Fibroblast of lung (primary cell): ENCODE measurements around the gene E2F1. TPM values are rescaled to one million over a fixed set of nuclear protein-coding genes. Genes with fewer than 3 reads are reported as not detected.

Experiments used
- DNase-seq, 2 donors: peaks; one replicate each; pipeline versions ENCODE4 v3.0.0 to v3.0.0-alpha.2; 2010; ENCODE audit warnings: low read depth in 2 of 2
- H2AFZ ChIP-seq: 2 replicates; pipeline ENCODE4 v1.5.1; 2012; ENCODE audit warnings: low read length, control low read depth, inconsistent platforms
- H3K27ac ChIP-seq: 2 replicates; pipeline ENCODE4 v1.5.1; 2011; ENCODE audit warnings: low read length, control low read depth; ENCODE audit not compliant: insufficient read depth
- H3K27me3 ChIP-seq: 2 replicates; pipeline ENCODE4 v1.5.1; 2011; ENCODE audit warnings: mild to moderate bottlenecking, low read length; ENCODE audit not compliant: control insufficient read depth, insufficient read depth
- H3K36me3 ChIP-seq: 2 replicates; pipeline ENCODE4 v1.5.1; 2011; ENCODE audit warnings: low read length; ENCODE audit not compliant: control insufficient read depth, insufficient read depth
- H3K4me1 ChIP-seq: 2 replicates; pipeline ENCODE4 v1.5.1; 2011; ENCODE audit warnings: low read length; ENCODE audit not compliant: control insufficient read depth, insufficient read depth; ENCODE audit errors: extremely low read depth
- H3K4me2 ChIP-seq: 2 replicates; pipeline ENCODE4 v1.5.1; 2011; ENCODE audit warnings: low read length, control low read depth; ENCODE audit not compliant: insufficient read depth; ENCODE audit errors: extremely low read depth
- H3K4me3 ChIP-seq, 4 experiments: fragments of 200-600 bp in 1 of 4; sonication (generic) in 1 of 4; replicated peaks in 1 of 4; 2 replicates each; pipeline ENCODE4 v1.5.1; 2011 to 2016; ENCODE audit warnings: low read length in 4 of 4, low read depth in 3 of 4, mild to moderate bottlenecking in 3 of 4, control low read depth in 2 of 4, inconsistent platforms in 1 of 4, mixed read lengths in 1 of 4; ENCODE audit not compliant: insufficient read depth in 1 of 4; ENCODE audit errors: control extremely low read depth in 1 of 4
- H3K79me2 ChIP-seq: 2 replicates; pipeline ENCODE4 v1.5.1; 2012; ENCODE audit warnings: mild to moderate bottlenecking, low read length, inconsistent platforms; ENCODE audit not compliant: control insufficient read depth, insufficient read depth
- H3K9ac ChIP-seq: 2 replicates; pipeline ENCODE4 v1.5.1; 2011; ENCODE audit warnings: mild to moderate bottlenecking, low read length, control low read depth; ENCODE audit not compliant: insufficient read depth
- H3K9me3 ChIP-seq: 2 replicates; pipeline ENCODE4 v1.5.1; 2012; ENCODE audit warnings: low read depth, low read length; ENCODE audit not compliant: control insufficient read depth, insufficient read depth
- H4K20me1 ChIP-seq: 2 replicates; pipeline ENCODE4 v1.5.1; 2011; ENCODE audit warnings: low read length; ENCODE audit not compliant: control insufficient read depth, insufficient read depth; ENCODE audit errors: extremely low read depth
- CTCF ChIP-seq, 2 donors: IDR thresholded peaks in 1 of 2; conservative IDR thresholded peaks in 1 of 2; 1 replicate in 1 of 2; 2 replicates in 1 of 2; pipeline ENCODE4 v1.5.1; 2011 to 2012; ENCODE audit warnings: low read length in 2 of 2, control low read depth in 1 of 2, inconsistent platforms in 1 of 2, low read depth in 1 of 2, mild to moderate bottlenecking in 1 of 2
- EZH2 ChIP-seq: IDR thresholded peaks from 2 replicates; pipeline ENCODE4 v1.5.1; 2012; ENCODE audit warnings: low read length, control low read depth, mild to moderate bottlenecking; ENCODE audit errors: missing control alignments
- polyA plus RNA-seq, 2 donors: library from polyadenylated mRNA; depleted of rRNA in 1 of 2; stranded (reverse) in 1 of 2; unstranded in 1 of 2; fragments of >200 nt; gene quantifications; 2 replicates each; pipeline ENCODE4 v1.2.1, GENCODE V29; 2011 to 2012; ENCODE audit warnings: missing spikeins in 1 of 2
- total RNA-seq: library from RNA; depleted of rRNA; stranded (reverse); fragments of >200 nt; gene quantifications from 2 replicates; pipeline ENCODE4 v1.2.1, GENCODE V29; 2014

The E2F1 gene
- total and polyA plus RNA-seq, 2 donors (not counting 1 experiment from before 2014, with no cell fraction given) = 2.1 to 3.5 TPM

DNA sequence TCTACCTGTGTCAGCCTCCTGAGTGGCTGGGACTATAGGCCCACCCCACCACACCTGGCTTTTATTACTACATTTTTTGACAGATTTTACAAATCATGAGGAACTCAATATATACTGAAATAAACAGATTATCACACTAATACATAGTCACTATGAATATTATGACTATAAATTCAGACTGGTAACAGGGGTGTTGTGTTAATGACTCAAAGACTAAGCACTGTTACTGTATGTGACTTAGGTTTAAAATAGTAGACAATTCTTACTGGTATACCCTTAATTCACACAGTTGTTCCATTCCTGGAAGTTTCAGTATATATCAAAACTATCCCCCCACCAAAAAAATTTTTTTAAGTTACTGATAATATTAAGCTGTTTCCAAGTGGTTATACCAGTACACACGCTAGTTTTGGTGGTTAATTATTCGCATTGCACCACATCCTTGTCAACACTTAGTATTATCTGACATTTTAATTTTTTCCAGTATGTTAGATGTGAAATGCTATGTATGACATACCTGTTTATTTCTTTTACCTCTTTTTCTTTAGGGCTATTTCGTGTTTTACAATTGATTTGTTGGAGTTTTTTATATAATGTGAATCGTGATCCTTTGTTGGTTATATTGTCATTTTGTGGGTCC, 58.5 kb downstream of the E2F1 start:
- no peak overlapping the region for H3K27ac ChIP-seq
- H3K9me3 ChIP-seq = no peaks in the 10 kb centered on the region
- H3K36me3 ChIP-seq = no peaks in the 10 kb centered on the region
- no peak for DNase-seq
- H3K27me3 ChIP-seq = no peaks in the 10 kb centered on the region
- no peaks in the 10 kb centered on the region for H3K79me2 ChIP-seq
- TF ChIP-seq EZH2 = no peak
- no peak for TF ChIP-seq CTCF (conservative IDR thresholded peaks at IDR 0.05 in 1 of 2, IDR thresholded peaks at IDR 0.05 in 1 of 2; ENCODE audit: low read depth in 1 of 2, low read length in 2 of 2)
- H2AFZ ChIP-seq = no peak overlapping the region
- no peaks in the 10 kb centered on the region for H4K20me1 ChIP-seq
- no peak overlapping the region for H3K4me3 ChIP-seq
- no peak overlapping the region for H3K9ac ChIP-seq
- H3K4me1 ChIP-seq = no peaks in the 10 kb centered on the region
- H3K4me2 ChIP-seq = no peak overlapping the region

- no peak overlapping the region for H3K4me2 ChIP-seq
- H3K9ac ChIP-seq = no peak overlapping the region
- TF ChIP-seq EZH2 (no peak), CTCF (conservative IDR thresholded peaks at IDR 0.05 in 1 of 2, IDR thresholded peaks at IDR 0.05 in 1 of 2; ENCODE audit: low read depth in 1 of 2, low read length in 2 of 2) (no peak)
- no peaks in the 10 kb centered on the region for H3K79me2 ChIP-seq
- no peak overlapping the region for H2AFZ ChIP-seq
- no peak for DNase-seq
- H3K27me3 ChIP-seq = no peaks in the 10 kb centered on the region
- no peak overlapping the region for H3K27ac ChIP-seq
- H3K9me3 ChIP-seq = no peaks in the 10 kb centered on the region
- no peaks in the 10 kb centered on the region for H3K36me3 ChIP-seq
- H3K4me1 ChIP-seq = no peaks in the 10 kb centered on the region
- H3K4me3 ChIP-seq = no peak overlapping the region
- no peaks in the 10 kb centered on the region for H4K20me1 ChIP-seq
Observed at GRCh38 chr20:33626190-33626589, 60.0 kb downstream of the E2F1 start.

Other genes with a start within 250 kb of the E2F1 start
- gene SNTA1, start 242.6 kb downstream of the E2F1 start, total RNA-seq = 28.8 and 46.6 TPM in 2 replicates
- 17.2 and 18.2 TPM in 2 replicates for gene SNTA1, start 242.6 kb downstream of the E2F1 start, polyA plus RNA-seq
- 5.1 and 7.3 TPM in 2 replicates for gene CBFA2T2, start 196.3 kb downstream of the E2F1 start, total RNA-seq
- 4.8 and 5.6 TPM in 2 replicates for gene CBFA2T2, start 196.3 kb downstream of the E2F1 start, polyA plus RNA-seq
- under 0.01 and 0.17 TPM in 2 replicates for gene C20orf144, start 24.1 kb downstream of the E2F1 start, total RNA-seq
- gene C20orf144, start 24.1 kb downstream of the E2F1 start, polyA plus RNA-seq = 0.10 and 0.20 TPM in 2 replicates
- 1.8 and 2.0 TPM in 2 replicates for gene ACTL10, start 19.4 kb downstream of the E2F1 start, total RNA-seq
- gene ACTL10, start 19.4 kb downstream of the E2F1 start, polyA plus RNA-seq = 0.26 and 0.32 TPM in 2 replicates
- 20.5 and 21.6 TPM in 2 replicates for gene NECAB3, start 12.0 kb downstream of the E2F1 start, total RNA-seq
- gene NECAB3, start 12.0 kb downstream of the E2F1 start, polyA plus RNA-seq = 5.1 and 7.1 TPM in 2 replicates
- gene PXMP4, start 33.9 kb upstream of the E2F1 start, total RNA-seq = 4.6 and 6.3 TPM in 2 replicates
- 4.1 and 5.2 TPM in 2 replicates for gene PXMP4, start 33.9 kb upstream of the E2F1 start, polyA plus RNA-seq
- 0.77 and 0.99 TPM in 2 replicates for gene ZNF341, start 45.6 kb upstream of the E2F1 start, total RNA-seq
- gene ZNF341, start 45.6 kb upstream of the E2F1 start, polyA plus RNA-seq = 1.1 and 1.6 TPM in 2 replicates
- 26.3 and 26.5 TPM in 2 replicates for gene CHMP4B, start 125.0 kb upstream of the E2F1 start, total RNA-seq
- gene CHMP4B, start 125.0 kb upstream of the E2F1 start, polyA plus RNA-seq = 61.3 and 83.2 TPM in 2 replicates